SK-N-DZ (cell line): ENCODE results near the gene FIG4. TPM values are rescaled to one million over a fixed set of nuclear protein-coding genes. Genes with fewer than 3 reads are reported as not detected.
"Not testable (repeated sequence)": the region's sequence is repeated elsewhere in the genome, so short reads cannot be mapped to it uniquely, and the experiment has no call there.

ENCODE experiments used
- DNase-seq: peaks from one replicate; pipeline ENCODE4 v3.0.0-alpha.2; 2015; ENCODE audit warnings: low spot score
- polyA plus RNA-seq, 2 experiments: library from polyadenylated mRNA; depleted of rRNA; stranded (reverse); fragments of >200 nt; gene quantifications; 2 replicates each; pipeline ENCODE4 v1.2.3, GENCODE V29; 2014

Gene FIG4
- polyA plus RNA-seq (2014; cell fraction: cytosol; rRNA removed): 10.9 and 15.8 TPM in 2 replicates
- 11.3 and 26.0 TPM in 2 replicates for polyA plus RNA-seq (2014; cell fraction: nucleus; rRNA removed)

DNA sequence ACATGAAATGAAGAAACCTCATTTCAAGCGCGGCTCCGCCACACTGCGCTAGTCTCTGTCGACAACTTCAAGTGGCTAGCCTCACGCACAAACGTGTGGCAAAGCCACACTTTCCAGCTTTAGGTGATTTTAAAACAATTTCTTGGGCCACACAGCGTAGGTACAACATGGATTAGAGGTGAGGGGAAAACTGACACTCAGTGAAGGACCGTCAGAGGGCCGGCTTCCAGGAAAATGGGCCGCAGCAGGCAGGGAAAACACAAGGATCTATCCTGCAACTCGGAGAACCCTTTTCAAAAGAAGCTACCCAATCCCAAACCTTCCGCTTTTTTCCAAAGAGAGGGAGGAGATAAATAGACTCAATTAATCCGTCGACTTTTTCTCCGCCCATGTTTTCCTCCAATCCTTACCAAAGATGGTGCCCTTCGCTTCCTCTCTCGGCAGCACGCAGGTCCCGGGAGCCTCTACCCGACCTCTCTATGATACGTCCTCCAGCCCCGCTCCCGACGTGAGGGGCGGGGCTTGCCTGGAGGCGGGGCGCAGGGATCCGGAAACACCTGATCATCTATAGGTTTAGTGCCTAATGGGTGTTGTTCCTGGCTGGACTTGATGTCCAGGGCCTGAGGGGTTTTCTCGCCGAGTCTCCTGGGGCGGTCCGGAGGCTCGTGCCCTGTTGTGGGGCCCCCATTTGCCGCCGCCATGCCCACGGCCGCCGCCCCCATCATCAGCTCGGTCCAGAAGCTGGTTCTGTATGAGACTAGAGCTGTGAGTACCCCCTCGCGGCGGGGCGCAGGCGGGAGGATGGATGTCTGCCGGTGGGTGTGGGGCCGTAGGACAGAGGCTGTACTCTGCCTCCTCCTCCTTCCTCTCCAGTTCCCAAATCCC, at the start of gene FIG4, which contains the start of gene AK9:
Gene FIG4, plus strand, starts transcription at position 560 of the 885 bp plus-strand sequence. Its CDS starts 140 bp downstream, at position 700.
Gene AK9, minus strand, starts transcription at position 466 of the 885 bp plus-strand sequence. CDS start 15,457 bp downstream, outside the sequence.
- peak; percentile 94 for DNase-seq

DNA sequence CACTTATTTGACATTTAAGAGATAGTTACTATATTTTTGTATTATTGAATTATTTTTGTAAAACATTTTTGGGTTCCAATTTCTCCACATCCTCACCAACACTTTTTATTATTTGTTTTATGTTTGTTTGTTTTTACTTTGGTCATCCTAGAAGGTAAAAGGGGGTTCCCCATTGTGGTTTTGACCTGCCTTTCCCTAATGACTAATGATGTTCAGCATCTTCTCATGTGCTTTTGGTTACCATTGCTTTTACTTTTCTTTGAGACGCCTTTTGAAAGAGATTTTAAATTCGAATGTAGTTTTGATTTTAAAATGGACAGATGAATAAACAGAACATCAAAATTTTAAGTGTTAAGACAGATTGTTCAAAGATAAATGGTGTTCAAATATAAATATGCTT, 47.0 kb upstream of the FIG4 start:
- DNase-seq: no peak

DNA sequence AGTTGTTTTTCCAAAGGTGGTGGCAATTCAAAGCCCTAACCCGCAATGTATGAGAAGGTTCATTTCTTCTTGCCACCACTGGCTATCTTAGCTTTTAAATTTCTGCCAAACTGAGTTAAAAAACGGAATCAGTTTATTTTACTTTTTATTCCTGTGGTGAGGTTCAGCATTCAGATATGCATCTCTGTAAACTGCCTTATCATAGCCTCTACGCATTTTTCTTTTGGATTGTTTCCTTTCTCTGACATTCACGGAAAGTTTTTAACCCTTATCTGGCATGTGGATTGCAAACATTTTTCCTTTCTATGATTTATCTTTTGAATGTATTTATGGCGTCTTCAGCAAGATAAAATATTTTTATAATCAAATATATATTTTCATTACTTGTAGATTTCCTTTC, 37.8 kb upstream of the FIG4 start:
- no peak for DNase-seq

DNA sequence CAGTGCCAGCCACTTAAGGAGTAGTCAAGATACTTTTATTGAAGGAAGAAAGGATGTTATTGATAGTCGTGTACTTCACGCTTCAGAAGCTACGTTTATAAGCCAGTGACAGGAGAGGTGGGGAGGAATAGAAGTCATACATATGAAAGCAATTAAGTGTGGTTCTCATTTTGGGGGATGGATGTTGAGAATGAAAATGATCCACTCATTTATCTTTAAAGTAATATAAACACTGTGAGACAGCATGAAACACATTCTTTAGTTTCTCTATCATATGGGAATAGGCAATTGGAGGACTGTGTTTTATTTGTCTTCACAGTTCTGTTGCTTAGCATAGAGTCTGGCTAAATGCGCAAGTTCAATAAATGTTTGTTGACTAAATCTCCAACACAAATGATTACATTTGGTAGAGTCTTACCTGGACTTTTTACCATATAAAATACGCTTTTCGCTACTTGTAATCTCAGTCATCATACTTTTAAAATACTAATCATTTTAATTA, 35.3 kb upstream of the FIG4 start:
- DNase-seq: no peak

DNA sequence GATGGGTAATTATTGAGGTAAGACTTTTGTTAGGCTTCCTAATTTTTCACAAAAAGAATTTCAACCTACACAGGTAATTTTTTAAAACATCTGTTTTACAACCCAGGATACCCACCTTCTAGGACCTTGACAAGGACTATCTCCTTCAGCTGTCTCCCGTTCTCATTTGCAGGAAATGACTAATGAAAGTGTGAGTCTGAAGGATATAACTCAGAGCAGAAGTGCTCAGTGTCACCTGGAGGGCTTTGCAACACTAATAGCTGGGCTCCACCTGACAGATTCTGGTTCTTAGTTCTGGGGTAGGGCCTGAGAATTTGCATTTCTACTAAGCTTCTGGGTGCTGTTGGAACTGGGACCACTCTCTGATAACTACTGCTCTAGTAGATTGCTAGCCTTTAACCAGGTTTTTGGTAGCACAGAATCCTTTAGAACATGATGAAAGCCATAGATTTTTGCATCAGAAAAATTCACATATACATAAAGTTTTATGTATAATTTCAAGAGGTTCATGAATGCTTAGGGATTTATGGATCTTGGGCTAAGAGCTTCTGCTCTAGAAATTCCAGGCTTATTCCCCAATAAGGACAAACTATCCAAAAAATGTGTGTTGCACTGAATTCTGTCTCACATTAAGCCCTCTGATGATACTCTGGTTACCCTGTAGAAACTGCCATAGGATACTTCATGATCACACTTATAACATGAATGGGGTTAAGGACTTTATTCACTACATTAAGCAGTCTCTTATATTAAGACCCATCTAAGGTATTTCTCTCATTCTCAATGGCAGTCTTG, 30.4 kb upstream of the FIG4 start:
- DNase-seq: no peak

DNA sequence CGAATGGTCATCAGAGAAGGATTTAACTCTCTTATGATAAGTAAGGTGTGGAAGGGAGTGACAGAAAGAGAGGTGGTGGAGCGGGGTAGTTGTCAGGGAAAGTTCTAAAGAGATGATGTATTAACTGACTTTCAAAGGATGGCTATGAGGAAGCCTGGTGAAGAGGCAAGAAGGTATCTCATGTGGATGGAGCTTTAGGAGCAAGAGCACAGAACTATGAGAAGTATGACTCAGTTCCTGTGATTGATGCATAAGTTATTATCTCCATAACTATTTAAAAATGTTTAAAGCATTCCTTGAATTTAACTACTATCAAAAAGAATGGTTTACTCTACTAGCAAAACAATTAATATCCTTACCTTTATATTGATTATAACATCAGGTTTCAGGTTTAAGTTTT, 28.9 kb upstream of the FIG4 start:
- no peak for DNase-seq

DNA sequence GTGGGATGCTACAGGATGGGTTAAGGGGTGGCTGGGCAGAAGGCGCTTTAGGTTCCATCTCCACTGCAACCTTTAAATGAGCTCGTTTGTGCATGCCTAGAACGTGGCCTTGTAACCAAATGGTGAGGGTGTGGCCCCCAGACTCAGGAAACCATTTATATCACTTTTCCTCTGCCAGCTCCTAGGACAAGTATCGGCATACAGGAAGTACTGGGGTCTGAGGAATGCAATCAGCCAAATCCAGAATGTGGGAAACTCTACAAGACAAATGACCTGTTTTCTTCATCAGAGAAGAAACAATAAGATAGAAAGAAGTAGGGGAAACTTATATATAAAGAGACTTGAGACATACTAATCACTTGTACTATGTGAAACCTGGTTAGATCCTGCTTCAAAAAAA, 21.3 kb upstream of the FIG4 start:
- DNase-seq: no peak

DNA sequence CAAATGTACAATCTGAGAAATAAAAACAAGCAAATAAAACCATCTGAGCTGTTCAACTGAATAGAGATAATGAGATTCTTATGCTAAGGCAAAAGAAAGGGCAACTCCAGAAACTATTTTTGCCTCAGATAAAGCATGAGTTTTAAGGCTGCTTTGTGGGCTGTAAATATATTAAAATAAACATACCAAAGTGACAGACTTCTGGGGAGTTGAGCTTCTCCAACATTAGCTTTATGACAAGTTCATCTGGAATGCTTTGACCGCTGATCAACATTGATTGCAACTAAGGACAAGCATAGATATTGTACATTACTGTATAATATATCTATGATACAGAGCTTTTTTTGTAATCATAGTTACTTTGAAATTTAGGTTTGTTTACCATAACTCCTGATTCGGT, 19.4 kb upstream of the FIG4 start:
- no peak for DNase-seq

DNA sequence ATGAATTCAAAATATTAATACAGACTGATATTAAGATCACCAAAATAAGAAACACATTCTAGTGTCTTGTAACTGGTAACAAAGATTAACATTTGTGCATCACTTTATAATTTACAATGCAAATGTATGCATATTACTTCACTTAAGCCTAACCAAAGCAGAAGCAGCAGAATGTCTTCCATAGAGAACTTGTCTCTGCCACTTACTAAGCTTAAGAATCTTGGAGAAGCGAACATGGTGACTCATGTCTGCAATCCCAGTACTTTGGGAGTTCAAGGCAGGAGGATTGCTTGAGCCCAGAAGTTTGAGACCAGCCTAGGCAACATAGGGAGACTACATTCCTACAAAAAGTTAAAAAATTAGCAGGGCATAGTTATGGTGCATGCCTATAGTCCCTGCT, 18.9 kb upstream of the FIG4 start:
- DNase-seq: no peak

DNA sequence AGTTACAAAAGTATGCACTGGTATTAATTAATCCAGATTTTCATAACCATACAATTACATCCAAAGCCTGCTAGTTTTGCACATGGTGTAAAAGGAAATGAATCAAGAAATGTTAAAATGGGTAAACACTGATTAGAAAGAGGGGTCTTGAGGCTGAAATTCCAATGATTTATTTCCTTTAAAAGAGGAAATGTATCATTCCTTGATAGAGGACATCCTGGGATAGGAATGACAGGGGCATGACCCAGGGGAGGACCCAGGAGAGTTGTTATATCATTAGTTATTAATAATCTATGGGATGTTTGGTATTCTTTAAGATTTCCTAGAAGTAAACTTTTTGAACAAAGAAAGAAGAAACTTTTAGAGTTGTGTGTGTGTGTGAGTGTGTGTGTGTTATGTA, 18.3 kb upstream of the FIG4 start:
- no peak for DNase-seq

DNA sequence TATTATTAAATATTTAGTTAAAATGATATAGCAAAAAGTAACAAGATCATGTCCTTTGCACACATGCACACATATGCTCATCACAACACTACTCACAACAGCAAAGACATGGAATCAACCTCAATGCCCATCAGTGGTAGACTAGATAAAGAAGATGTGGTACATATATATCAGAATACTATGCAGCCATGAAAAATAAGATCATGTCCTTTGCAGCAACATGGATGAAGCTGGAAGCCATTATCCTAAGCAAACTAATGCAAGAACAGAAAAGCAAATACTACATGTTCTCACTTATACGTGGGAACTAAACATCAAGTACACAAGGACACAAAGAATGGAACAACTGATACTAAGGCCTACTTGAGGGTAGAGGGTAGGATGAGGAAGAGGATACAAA, 14.4 kb upstream of the FIG4 start:
- DNase-seq: no peak

DNA sequence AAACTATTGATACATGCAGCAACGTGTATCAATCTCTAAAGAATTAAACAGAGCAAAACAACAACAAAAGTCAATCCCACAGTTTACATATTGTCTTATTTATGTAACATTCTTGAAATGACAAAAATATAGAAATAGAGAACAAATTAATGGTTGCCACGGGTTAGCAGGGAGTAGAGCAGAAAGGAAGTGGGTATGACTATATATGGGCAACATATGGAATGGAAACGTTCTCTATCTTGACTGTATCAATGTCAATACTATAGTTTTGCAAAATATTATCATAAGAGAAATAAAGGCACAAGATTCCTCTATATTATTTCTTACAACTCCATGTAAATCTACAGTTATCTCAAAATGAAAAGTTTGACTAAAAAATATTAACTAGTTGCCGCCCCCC, 12.9 kb upstream of the FIG4 start:
- DNase-seq: no peak

DNA sequence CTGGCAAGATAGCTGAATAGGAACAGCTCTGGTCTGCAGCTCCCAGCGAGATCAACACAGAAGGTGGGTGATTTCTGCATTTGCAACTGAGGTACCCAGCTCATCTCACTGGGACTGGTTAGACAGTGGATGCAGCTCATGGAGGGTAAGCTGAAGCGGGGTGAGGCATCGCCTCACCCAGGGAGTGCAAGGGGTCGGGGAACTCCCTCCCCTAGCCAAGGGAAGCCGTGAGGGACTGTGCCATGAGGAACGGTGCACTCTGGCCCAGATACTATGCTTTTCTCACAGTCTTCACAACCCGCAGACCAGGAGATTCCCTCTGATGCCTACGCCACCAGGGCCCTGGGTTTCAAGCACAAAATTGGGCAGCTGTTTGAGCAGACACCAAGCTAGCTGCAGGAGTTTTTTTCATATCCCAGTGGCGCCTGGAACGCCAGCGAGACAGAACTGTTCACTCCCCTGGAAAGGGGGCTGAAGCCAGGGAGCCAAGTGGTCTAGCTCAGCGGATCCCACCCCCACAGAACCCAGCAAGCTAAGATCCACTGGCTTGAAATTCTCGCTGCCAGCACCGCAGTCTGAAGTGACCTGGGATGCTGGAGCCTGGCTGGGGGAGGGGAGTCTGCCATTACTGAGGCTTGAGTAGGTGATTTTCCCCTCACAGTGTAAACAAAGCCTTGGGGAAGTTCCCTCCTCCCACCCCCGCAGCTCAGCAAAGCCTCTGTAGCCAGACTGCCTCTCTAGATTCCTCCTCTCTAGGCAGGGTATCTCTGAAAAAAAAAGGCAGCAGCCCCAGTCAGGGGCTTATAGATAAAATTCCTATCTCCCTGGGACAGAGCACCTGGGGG, 12.2 kb upstream of the FIG4 start:
- DNase-seq: not testable (repeated sequence)

DNA sequence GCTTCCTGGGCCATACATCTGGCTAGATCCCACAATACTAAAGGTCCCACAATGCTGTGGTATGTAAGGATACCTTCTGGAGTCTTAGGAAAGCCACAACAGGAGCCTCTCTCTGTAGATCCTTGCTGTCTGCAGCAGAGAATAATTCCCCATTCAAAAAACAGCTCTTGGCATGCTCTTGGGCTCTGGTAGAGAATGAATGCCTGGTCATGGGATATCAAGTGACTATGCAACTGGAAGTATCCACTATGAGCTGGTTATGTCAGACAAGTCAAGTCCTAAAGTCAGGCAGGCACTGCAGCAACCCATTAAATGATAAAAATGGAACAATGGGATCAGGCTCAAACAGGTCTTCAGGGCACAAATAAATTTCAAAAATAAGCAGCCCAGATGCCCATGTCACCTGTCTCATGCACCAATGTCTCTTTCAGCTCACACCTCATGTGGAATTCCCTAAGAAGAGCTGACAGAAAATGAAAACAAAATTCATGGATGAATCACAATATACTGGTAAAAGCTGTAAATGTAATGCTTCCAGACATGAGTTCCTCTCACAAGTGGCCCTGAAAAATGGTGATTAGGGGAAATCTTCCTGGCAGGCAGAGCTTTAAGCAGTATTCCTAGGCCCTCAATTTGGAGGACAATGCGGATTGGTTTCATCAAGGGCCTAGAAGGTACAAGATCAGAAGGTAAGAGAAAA, 4.4 kb upstream of the FIG4 start:
- DNase-seq: no peak

DNA sequence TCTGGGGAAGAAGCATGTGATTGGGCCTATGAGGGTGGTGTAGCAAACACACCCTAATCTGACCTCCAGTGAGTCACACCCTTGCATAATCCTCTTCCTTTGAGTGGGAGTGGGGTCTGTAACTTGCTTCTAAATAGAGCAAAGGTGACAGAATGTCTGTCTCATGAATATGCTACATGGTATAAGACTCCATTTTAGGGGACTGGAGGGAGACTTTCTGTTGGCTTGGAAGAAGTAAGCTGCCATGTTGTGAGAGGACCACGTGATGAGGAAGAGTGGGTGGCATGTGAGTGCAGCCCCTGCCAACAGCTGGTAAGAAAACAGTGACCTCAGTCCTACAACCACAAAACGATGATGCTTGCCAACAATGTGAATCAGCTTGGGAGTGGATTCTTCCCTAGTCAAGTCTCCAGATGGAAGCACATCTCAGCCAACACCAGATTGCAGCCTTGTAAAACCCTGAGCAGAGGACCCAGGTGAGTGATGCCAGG, 3.8 kb upstream of the FIG4 start:
- no peak for DNase-seq

DNA sequence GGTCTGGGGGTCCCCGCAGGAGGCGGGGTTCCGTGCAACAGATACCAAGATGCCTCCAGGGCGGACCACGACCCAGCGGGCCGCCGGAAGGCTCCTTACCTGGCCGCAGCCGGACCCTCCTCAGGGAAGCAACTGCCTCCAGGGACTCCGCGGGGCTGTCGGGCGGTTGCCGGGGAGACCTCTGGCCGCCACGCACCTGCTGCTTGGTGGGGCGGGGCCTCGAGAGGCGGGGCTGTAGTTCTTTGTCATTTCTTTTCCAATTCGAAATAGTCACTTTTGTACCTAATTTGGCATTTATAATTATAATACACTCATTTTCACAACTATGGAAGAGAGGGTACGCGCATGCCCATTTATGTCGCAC, 741 bp upstream of the FIG4 start:
- DNase-seq: peak; percentile 53

DNA sequence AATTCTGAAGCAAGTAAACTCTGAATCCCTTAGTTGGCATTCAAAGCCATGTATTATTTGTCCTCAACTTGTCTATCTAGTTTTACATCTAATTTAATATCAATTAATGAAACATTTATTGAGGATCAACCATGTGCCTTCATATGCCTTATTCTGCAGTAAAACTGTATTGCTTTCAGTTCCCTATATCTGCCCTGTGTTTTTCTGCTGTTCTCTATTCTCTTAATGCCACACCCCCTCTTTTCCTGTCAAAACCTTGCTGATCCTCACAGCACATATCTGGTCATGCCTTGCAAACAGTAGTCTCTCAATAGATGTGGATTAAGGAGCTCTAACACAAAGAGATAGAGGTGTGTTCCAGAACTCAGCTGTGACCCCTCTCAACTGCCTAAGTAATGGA, 2.0 kb downstream of the FIG4 start:
- DNase-seq: no peak

DNA sequence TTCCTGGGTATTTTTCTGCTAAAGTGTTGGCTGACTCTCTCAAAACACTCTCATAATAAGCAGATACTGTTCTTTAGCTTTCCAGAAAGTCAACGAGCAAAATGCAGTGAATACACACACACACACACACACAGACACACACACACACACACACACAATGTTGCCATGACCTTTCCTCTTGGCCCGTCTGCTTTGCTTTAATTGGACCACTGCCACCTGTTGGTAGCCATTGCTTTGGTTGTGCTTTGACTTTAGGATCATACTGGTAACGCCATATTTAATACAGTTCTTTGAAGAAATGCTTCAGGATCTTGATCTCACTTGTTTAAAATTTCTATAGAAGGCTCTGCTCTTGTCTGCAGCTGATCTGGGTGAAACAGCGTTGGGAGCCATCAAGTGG, 4.4 kb downstream of the FIG4 start:
- no peak for DNase-seq

DNA sequence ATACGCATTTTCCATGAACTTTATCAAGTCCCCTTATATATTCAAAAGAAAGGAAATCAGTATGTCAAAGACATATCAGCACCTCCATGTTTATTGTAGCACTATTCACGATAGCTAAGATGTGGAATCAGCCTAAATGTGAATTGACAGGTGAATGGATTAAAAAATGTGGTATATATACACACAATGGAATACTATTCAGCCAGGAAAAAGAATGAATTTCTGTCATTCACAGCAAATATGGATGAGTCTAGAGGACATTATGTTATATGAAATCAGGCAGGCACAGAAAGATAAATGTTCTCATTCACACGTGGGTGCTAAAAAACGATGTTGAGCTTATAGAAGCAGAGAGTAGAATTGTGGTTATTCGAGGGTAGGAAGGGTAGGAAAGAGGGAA, 5.3 kb downstream of the FIG4 start:
- no peak for DNase-seq

DNA sequence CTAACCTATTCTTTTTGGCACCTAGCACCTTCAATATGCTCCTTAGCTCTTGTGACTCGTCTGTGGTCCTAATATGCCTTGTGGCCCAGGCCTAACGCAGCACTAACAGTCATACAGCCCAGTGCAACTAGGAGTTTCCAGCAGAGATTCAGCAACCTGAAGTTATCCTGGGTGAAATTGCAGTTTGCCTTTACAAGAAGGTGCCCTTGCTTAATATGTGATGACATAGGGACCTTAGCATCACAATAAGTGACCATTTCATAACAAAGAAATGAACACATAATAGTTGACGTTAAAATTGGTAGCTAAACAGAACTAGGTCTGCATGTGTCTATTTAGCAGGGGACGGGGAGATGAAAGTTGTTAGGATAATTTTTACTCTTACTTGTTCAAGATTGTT, 10.1 kb downstream of the FIG4 start:
- no peak for DNase-seq

DNA sequence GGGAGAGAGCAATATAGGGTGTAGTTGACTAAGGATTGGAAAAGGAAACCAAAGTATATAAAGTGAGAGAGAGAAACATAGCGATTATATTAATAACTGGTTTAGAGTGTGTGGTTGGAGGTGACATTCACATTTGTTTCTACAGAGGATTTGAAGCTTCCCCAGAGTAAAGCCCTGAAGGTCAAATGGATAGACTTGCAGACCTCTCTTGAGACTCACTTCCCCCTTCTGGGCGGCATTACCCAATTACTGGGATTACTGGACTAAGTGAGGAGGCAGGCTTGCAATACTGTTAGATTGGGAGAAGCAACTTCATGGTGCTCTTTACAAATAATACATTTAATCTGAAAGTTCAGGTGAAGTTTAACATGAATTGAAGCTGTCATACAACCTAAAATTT, 10.7 kb downstream of the FIG4 start:
- DNase-seq: no peak
